ENCODE results near the gene SEMG2.

- TF ChIP-seq KDM5B (IDR thresholded peaks at IDR 0.05; ENCODE audit: insufficient replicate concordance, low read depth, low read length) (no peak), KLF10 (CRISPR knock-in tag; IDR thresholded peaks at IDR 0.05) (no peak), POLR2A (conservative IDR thresholded peaks at IDR 0.05) (no peak), MECOM (CRISPR knock-in tag; IDR thresholded peaks at IDR 0.05) (no peak), ZNF3 (CRISPR knock-in tag; IDR thresholded peaks at IDR 0.05) (no peak), LEF1 (IDR thresholded peaks at IDR 0.05) (no peak), ZNF134 (CRISPR knock-in tag; conservative IDR thresholded peaks at IDR 0.05) (no peak), CTCF (IDR thresholded peaks at IDR 0.05 in 2 of 3, conservative IDR thresholded peaks at IDR 0.05 in 1 of 3; ENCODE audit: insufficient read depth in 2 of 3, low read depth in 1 of 3, low read length in 3 of 3) (no peak), SMARCC2 (IDR thresholded peaks at IDR 0.05; ENCODE audit: low read depth) (no peak)
These were observed 5.1 kb downstream of the SEMG2 start for GRCh38 chr20:45226287-45226686.
